Neural cell (in vitro differentiated cells): Measurements from ENCODE around the gene AZIN2. TPM values are rescaled to one million over a fixed set of nuclear protein-coding genes. Genes with fewer than 3 reads are reported as not detected.

ENCODE experiments used
- H2AFZ ChIP-seq: fragments of 200-600, 300-800 bp; sonication (generic), shearing (Covaris generic); 2 replicates; pipeline ENCODE4 v1.6.0; 2014; ENCODE audit warnings: low read depth, mild to moderate bottlenecking, antibody characterized with exemption, low read length, moderate library complexity
- H3F3A ChIP-seq: fragments of 200-600 bp; shearing (Covaris generic); 2 replicates; pipeline ENCODE4 v1.6.1; 2016; ENCODE audit warnings: mild to moderate bottlenecking, moderate library complexity, mixed read lengths, antibody characterized with exemption, low read length; ENCODE audit not compliant: insufficient read depth, poor library complexity, severe bottlenecking
- H3K27ac ChIP-seq: fragments of 200-600, 300-800 bp; sonication (generic), shearing (Covaris generic); 2 replicates; pipeline ENCODE4 v1.5.1; 2014; ENCODE audit warnings: mild to moderate bottlenecking, low read length, moderate library complexity
- H3K27me3 ChIP-seq: fragments of 300-800, 200-600 bp; sonication (generic), shearing (Covaris generic); 2 replicates; pipeline ENCODE4 v1.6.0; 2014; ENCODE audit warnings: mild to moderate bottlenecking, low read depth, low read length, moderate library complexity; ENCODE audit not compliant: insufficient read depth
- H3K36me3 ChIP-seq: fragments of 300-800, 200-600 bp; sonication (generic), shearing (Covaris generic); 2 replicates; pipeline ENCODE4 v1.5.1; 2014; ENCODE audit warnings: mild to moderate bottlenecking, antibody characterized with exemption, low read length, moderate library complexity; ENCODE audit not compliant: insufficient read depth
- H3K4me2 ChIP-seq: fragments of 300-800, 200-600 bp; sonication (generic), shearing (Covaris generic); 2 replicates; pipeline ENCODE4 v1.6.0; 2014; ENCODE audit warnings: mild to moderate bottlenecking, low read length
- H3K4me3 ChIP-seq: fragments of 300-800, 200-600 bp; sonication (generic), shearing (Covaris generic); 2 replicates; pipeline ENCODE4 v1.5.1; 2014; ENCODE audit warnings: mild to moderate bottlenecking, low read length, moderate library complexity
- H3K79me2 ChIP-seq: fragments of 200-600 bp; shearing (Covaris generic); replicated peaks from 2 replicates; pipeline ENCODE4 v1.6.0; 2014; ENCODE audit warnings: mild to moderate bottlenecking, low read length, moderate library complexity; ENCODE audit not compliant: insufficient read depth
- H3K9ac ChIP-seq: fragments of 300-800, 200-600 bp; sonication (generic), shearing (Covaris generic); 2 replicates; pipeline ENCODE4 v1.6.1; 2016; ENCODE audit warnings: mild to moderate bottlenecking, low read length, mixed read lengths
- H3K9me2 ChIP-seq: fragments of 200-600 bp; shearing (Covaris generic); 2 replicates; pipeline ENCODE4 v1.6.1; 2016; ENCODE audit warnings: mild to moderate bottlenecking, low read length, mixed read lengths; ENCODE audit not compliant: insufficient read depth
- H3K9me3 ChIP-seq: fragments of 200-600, 300-800 bp; sonication (generic), shearing (Covaris generic); 2 replicates; pipeline ENCODE4 v1.6.1; 2016; ENCODE audit warnings: mild to moderate bottlenecking, mixed run types, low read length, moderate library complexity, mixed read lengths
- H4K20me1 ChIP-seq: fragments of 200-600 bp; shearing (Covaris generic); 2 replicates; pipeline ENCODE4 v1.6.1; 2016; ENCODE audit warnings: mild to moderate bottlenecking, mixed run types; ENCODE audit not compliant: insufficient read depth
- EP300 ChIP-seq: fragments of 450-650 bp; conservative IDR thresholded peaks from 2 replicates; pipeline ENCODE4 v1.6.1; 2014; ENCODE audit warnings: antibody characterized with exemption, mild to moderate bottlenecking, moderate library complexity; ENCODE audit not compliant: poor library complexity, severe bottlenecking
- EZH2 ChIP-seq: fragments of 200-600, 300-800 bp; shearing (Covaris generic), sonication (generic); IDR thresholded peaks from 2 replicates; pipeline ENCODE4 v1.6.1; 2014; ENCODE audit warnings: antibody characterized with exemption, low read length, borderline replicate concordance, mild to moderate bottlenecking; ENCODE audit not compliant: insufficient read depth, poor library complexity, severe bottlenecking
- MXI1 ChIP-seq: fragments of 450-650 bp; conservative IDR thresholded peaks from 2 replicates; pipeline ENCODE4 v1.6.1; 2014; ENCODE audit warnings: antibody characterized with exemption, mild to moderate bottlenecking; ENCODE audit not compliant: poor library complexity, severe bottlenecking
- POLR2AphosphoS5 ChIP-seq: IDR thresholded peaks from 2 replicates; pipeline ENCODE4 v1.6.1; 2012
- RAD21 ChIP-seq: fragments of 450-650 bp; conservative IDR thresholded peaks from 2 replicates; pipeline ENCODE4 v1.6.1; 2014; ENCODE audit warnings: antibody characterized with exemption, mild to moderate bottlenecking, moderate library complexity
- REST ChIP-seq: IDR thresholded peaks from 2 replicates; pipeline ENCODE4 v1.6.1; 2012; ENCODE audit warnings: borderline replicate concordance
- SMC3 ChIP-seq: fragments of 450-650 bp; conservative IDR thresholded peaks from 2 replicates; pipeline ENCODE4 v1.6.1; 2014; ENCODE audit warnings: antibody characterized with exemption, mild to moderate bottlenecking, moderate library complexity; ENCODE audit not compliant: poor library complexity
- TAF1 ChIP-seq: IDR thresholded peaks from 2 replicates; pipeline ENCODE4 v1.6.1; 2012; ENCODE audit warnings: low read depth
- polyA plus RNA-seq: library from polyadenylated mRNA; depleted of rRNA; stranded (reverse); fragments of >200 nt; gene quantifications from 2 replicates; pipeline ENCODE4 v1.2.3, GENCODE V29; 2014
- TF ChIP-seq, protein P1 (sequence below): fragments of 450-650 bp; IDR thresholded peaks from 2 replicates; pipeline ENCODE4 v1.5.1; 2014; ENCODE audit warnings: antibody characterized with exemption, mild to moderate bottlenecking, moderate library complexity; ENCODE audit not compliant: poor library complexity, severe bottlenecking

AZIN2 gene
- polyA plus RNA-seq, 1 donor from 2014 or later, result 22.7 TPM

DNA sequence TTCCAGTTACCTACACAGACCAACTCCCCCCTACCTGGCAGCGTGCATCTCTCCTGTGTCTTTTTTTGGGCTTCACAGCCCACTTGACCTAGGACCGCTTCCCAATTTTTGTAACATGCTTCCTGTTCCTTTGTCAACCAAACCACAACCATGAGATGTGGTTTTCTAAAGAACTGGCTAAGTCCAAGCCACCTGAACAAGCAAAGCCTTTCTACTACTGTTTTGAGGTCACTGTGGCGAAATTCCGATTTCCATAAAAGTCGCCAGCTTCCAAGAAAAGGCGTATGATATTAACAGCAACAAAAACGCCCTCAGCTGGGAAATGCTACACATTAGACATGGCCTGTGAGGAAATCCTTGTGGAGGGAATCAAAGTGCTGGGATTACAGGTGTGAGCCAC, 31.6 kb upstream of the AZIN2 start:
- Histone ChIP-seq H3K4me2 (no peak overlapping the region), H3F3A (no peaks in the 10 kb centered on the region), H3K79me2 (no peaks in the 10 kb centered on the region), H3K9me2 (no peaks in the 10 kb centered on the region), H3K9me3 (peaks cover 3% of the 10 kb centered on the region), H3K27me3 (no peaks in the 10 kb centered on the region), H4K20me1 (no peaks in the 10 kb centered on the region), H3K9ac (no peak overlapping the region), H3K36me3 (no peaks in the 10 kb centered on the region), H3K4me3 (no peak overlapping the region), H3K27ac (no peak overlapping the region), H2AFZ (no peak overlapping the region)
- TF ChIP-seq EP300 (no peak), POLR2AphosphoS5 (no peak), TAF1 (no peak), MXI1 (no peak), RAD21 (no peak), SMC3 (no peak), EZH2 (no peak), REST (no peak)
- TF ChIP-seq, protein P1, sequence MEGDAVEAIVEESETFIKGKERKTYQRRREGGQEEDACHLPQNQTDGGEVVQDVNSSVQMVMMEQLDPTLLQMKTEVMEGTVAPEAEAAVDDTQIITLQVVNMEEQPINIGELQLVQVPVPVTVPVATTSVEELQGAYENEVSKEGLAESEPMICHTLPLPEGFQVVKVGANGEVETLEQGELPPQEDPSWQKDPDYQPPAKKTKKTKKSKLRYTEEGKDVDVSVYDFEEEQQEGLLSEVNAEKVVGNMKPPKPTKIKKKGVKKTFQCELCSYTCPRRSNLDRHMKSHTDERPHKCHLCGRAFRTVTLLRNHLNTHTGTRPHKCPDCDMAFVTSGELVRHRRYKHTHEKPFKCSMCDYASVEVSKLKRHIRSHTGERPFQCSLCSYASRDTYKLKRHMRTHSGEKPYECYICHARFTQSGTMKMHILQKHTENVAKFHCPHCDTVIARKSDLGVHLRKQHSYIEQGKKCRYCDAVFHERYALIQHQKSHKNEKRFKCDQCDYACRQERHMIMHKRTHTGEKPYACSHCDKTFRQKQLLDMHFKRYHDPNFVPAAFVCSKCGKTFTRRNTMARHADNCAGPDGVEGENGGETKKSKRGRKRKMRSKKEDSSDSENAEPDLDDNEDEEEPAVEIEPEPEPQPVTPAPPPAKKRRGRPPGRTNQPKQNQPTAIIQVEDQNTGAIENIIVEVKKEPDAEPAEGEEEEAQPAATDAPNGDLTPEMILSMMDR, result no peak

GRCh38 chr1:33050221-33051076, 30.5 kb upstream of the AZIN2 start:
- Histone ChIP-seq H3K4me2 (no peak overlapping the region), H3K4me3 (no peak overlapping the region), H3K9ac (no peak overlapping the region), H2AFZ (no peak overlapping the region), H3K27me3 (no peaks in the 10 kb centered on the region), H3F3A (no peaks in the 10 kb centered on the region), H3K9me2 (no peaks in the 10 kb centered on the region), H3K27ac (no peak overlapping the region), H3K36me3 (no peaks in the 10 kb centered on the region), H3K9me3 (peaks cover 3% of the 10 kb centered on the region), H3K79me2 (no peaks in the 10 kb centered on the region), H4K20me1 (no peaks in the 10 kb centered on the region)
- no peak for TF ChIP-seq EZH2
- no peak for TF ChIP-seq EP300
- no peak for TF ChIP-seq RAD21
- TF ChIP-seq REST, result no peak
